WTC11 (cell line): ENCODE measurements around the gene CFAP57. TPM values are rescaled to one million over a fixed set of nuclear protein-coding genes. Genes with fewer than 3 reads are reported as not detected.

Experiments used
- ATAC-seq: fragments of 200-7000 bp; cut with Tn5 transposase; 2 replicates; pipeline ENCODE4 v1.10.0; 2021; ENCODE audit warnings: mild to moderate bottlenecking, moderate library complexity
- CTCF ChIA-PET: fragments of 300-600 bp; sonication (Branson Sonifier 250); formaldehyde crosslinking; loops from one replicate; lab custom pipeline; 2021; ENCODE audit warnings: antibody characterized with exemption; lab: Charles Lee
- POLR2A ChIA-PET: fragments of 350-600 bp; sonication (Branson Sonifier 250); formaldehyde crosslinking; loops from one replicate; lab custom pipeline; 2021; ENCODE audit warnings: antibody characterized with exemption; lab: Charles Lee
- DNase-seq: peaks from one replicate; pipeline ENCODE4 v3.0.0; 2021; ENCODE audit warnings: low spot score
- H3K27ac Mint-ChIP-seq: 2 replicates; pipeline ENCODE4 v1.8.0; 2021; ENCODE audit warnings: mixed read lengths
- H3K27me3 Mint-ChIP-seq: 2 replicates; pipeline ENCODE4 v1.8.0; 2021; ENCODE audit warnings: low read depth, mild to moderate bottlenecking, moderate library complexity, mixed read lengths
- H3K36me3 Mint-ChIP-seq: 2 replicates; pipeline ENCODE4 v1.8.0; 2021; ENCODE audit warnings: mixed read lengths
- H3K4me1 Mint-ChIP-seq: 2 replicates; pipeline ENCODE4 v1.8.0; 2022; ENCODE audit warnings: mixed read lengths
- H3K4me3 Mint-ChIP-seq: 2 replicates; pipeline ENCODE4 v1.8.0; 2021; ENCODE audit warnings: mild to moderate bottlenecking, moderate library complexity, mixed read lengths
- H3K9me3 Mint-ChIP-seq: 2 replicates; pipeline ENCODE4 v1.8.0; 2021; ENCODE audit warnings: mixed read lengths
- CREB1 ChIP-seq: sonication (generic); formaldehyde crosslinking; IDR thresholded peaks from 2 replicates; pipeline ENCODE4 v1.8.0; 2023; ENCODE audit warnings: mild to moderate bottlenecking, missing genetic modification reagents
- ETV6 ChIP-seq: sonication (generic); formaldehyde crosslinking; IDR thresholded peaks from 2 replicates; pipeline ENCODE4 v1.8.1; 2022; ENCODE audit warnings: mild to moderate bottlenecking, missing genetic modification reagents
- FOXK1 ChIP-seq: sonication (generic); formaldehyde crosslinking; IDR thresholded peaks from 2 replicates; pipeline ENCODE4 v1.8.0; 2022; ENCODE audit warnings: mild to moderate bottlenecking, moderate library complexity, missing genetic modification reagents
- GABPB1 ChIP-seq: sonication (generic); formaldehyde crosslinking; IDR thresholded peaks from 2 replicates; pipeline ENCODE4 v1.8.1; 2023; ENCODE audit warnings: mild to moderate bottlenecking, missing genetic modification reagents
- GRHL2 ChIP-seq: fragments of 250-450 bp; sonication (Bioruptor Pico); IDR thresholded peaks from 2 replicates; pipeline ENCODE4 v1.8.0; 2022; ENCODE audit warnings: mild to moderate bottlenecking, moderate library complexity; ENCODE audit not compliant: insufficient replicate concordance, severe bottlenecking
- IRF1 ChIP-seq: sonication (generic); formaldehyde crosslinking; IDR thresholded peaks from 2 replicates; pipeline ENCODE4 v1.8.0; 2023; ENCODE audit warnings: missing genetic modification reagents
- JAZF1 ChIP-seq: fragments of 250-450 bp; sonication (Bioruptor Pico); IDR thresholded peaks from 2 replicates; pipeline ENCODE4 v1.9.0; 2021; ENCODE audit warnings: moderate library complexity, mild to moderate bottlenecking, inconsistent platforms
- MXD4 ChIP-seq: fragments of 250-450 bp; sonication (Bioruptor Pico); IDR thresholded peaks from 2 replicates; pipeline ENCODE4 v1.8.0; 2021; ENCODE audit warnings: mild to moderate bottlenecking, moderate library complexity, borderline replicate concordance
- NFATC4 ChIP-seq: fragments of 250-450 bp; sonication (Bioruptor Pico); IDR thresholded peaks from 2 replicates; pipeline ENCODE4 v1.9.0; 2021; ENCODE audit warnings: mild to moderate bottlenecking
- NFE2L1 ChIP-seq: sonication (generic); formaldehyde crosslinking; IDR thresholded peaks from 2 replicates; pipeline ENCODE4 v1.8.1; 2023; ENCODE audit warnings: missing genetic modification reagents
- OVOL2 ChIP-seq: fragments of 250-450 bp; sonication (Bioruptor Pico); IDR thresholded peaks from 2 replicates; pipeline ENCODE4 v1.9.0; 2021; ENCODE audit warnings: mild to moderate bottlenecking, borderline replicate concordance
- PREB ChIP-seq: sonication (generic); formaldehyde crosslinking; IDR thresholded peaks from 2 replicates; pipeline ENCODE4 v1.8.1; 2022; ENCODE audit warnings: mild to moderate bottlenecking, missing genetic modification reagents, moderate library complexity, borderline replicate concordance
- SOX15 ChIP-seq: fragments of 250-450 bp; sonication (Bioruptor Pico); IDR thresholded peaks from 2 replicates; pipeline ENCODE4 v1.9.0; 2021; ENCODE audit warnings: mild to moderate bottlenecking
- SP1 ChIP-seq: sonication (generic); formaldehyde crosslinking; conservative IDR thresholded peaks from 2 replicates; pipeline ENCODE4 v1.8.1; 2022; ENCODE audit warnings: missing genetic modification reagents
- TEAD1 ChIP-seq: sonication (generic); formaldehyde crosslinking; IDR thresholded peaks from 2 replicates; pipeline ENCODE4 v1.8.0; 2022; ENCODE audit warnings: mild to moderate bottlenecking, missing genetic modification reagents
- TP53 ChIP-seq: sonication (generic); formaldehyde crosslinking; IDR thresholded peaks from 2 replicates; pipeline ENCODE4 v1.8.1; 2023; ENCODE audit warnings: mild to moderate bottlenecking, missing genetic modification reagents
- USF1 ChIP-seq: sonication (generic); formaldehyde crosslinking; IDR thresholded peaks from 2 replicates; pipeline ENCODE4 v1.8.0; 2022; ENCODE audit warnings: mild to moderate bottlenecking, missing genetic modification reagents
- ZBTB21 ChIP-seq: sonication (generic); formaldehyde crosslinking; IDR thresholded peaks from 2 replicates; pipeline ENCODE4 v1.8.1; 2023; ENCODE audit warnings: mild to moderate bottlenecking, missing genetic modification reagents, borderline replicate concordance
- ZNF121 ChIP-seq: sonication (generic); formaldehyde crosslinking; IDR thresholded peaks from 2 replicates; pipeline ENCODE4 v1.8.0; 2023; ENCODE audit warnings: missing genetic modification reagents
- ZNF232 ChIP-seq: sonication (generic); formaldehyde crosslinking; IDR thresholded peaks from 2 replicates; pipeline ENCODE4 v1.8.0; 2022; ENCODE audit warnings: mild to moderate bottlenecking, missing genetic modification reagents
- ZNF263 ChIP-seq: sonication (generic); formaldehyde crosslinking; IDR thresholded peaks from 2 replicates; pipeline ENCODE4 v1.8.1; 2022; ENCODE audit warnings: low read depth, mild to moderate bottlenecking, moderate library complexity, missing genetic modification reagents
- ZNF425 ChIP-seq: fragments of 250-450 bp; sonication (Bioruptor Pico); conservative IDR thresholded peaks from 2 replicates; pipeline ENCODE4 v1.9.0; 2021; ENCODE audit warnings: mild to moderate bottlenecking
- ZNF671 ChIP-seq: fragments of 250-450 bp; sonication (Bioruptor Pico); IDR thresholded peaks from 2 replicates; pipeline ENCODE4 v1.8.0; 2021; ENCODE audit warnings: mild to moderate bottlenecking
- total RNA-seq: library from RNA; stranded (reverse); gene quantifications from 3 replicates; pipeline ENCODE4 v1.2.3, GENCODE V29; 2021
- TF ChIP-seq, protein P1 (sequence below): fragments of 250-450 bp; sonication (Bioruptor Pico); IDR thresholded peaks from 2 replicates; pipeline ENCODE4 v1.9.0; 2021; ENCODE audit warnings: moderate library complexity, mild to moderate bottlenecking, inconsistent platforms, borderline replicate concordance
- TF ChIP-seq, protein P2 (sequence below): fragments of 250-450 bp; sonication (Bioruptor Pico); IDR thresholded peaks from 2 replicates; pipeline ENCODE4 v1.9.0; 2021; ENCODE audit warnings: mild to moderate bottlenecking

The CFAP57 gene
- total RNA-seq, 1 experiment from 2014 or later: 0.42 TPM

GRCh38 chr1:43288058-43288784, 116.1 kb downstream of the CFAP57 start:
- POLR2A ChIA-PET: interaction anchor here (0.9 to 1.9 kb wide), 2 partner anchors 18 to 70 kb away, joined by 4 to 6 read pairs; partner anchors contain the start of genes CDC20 and TMEM125

DNA sequence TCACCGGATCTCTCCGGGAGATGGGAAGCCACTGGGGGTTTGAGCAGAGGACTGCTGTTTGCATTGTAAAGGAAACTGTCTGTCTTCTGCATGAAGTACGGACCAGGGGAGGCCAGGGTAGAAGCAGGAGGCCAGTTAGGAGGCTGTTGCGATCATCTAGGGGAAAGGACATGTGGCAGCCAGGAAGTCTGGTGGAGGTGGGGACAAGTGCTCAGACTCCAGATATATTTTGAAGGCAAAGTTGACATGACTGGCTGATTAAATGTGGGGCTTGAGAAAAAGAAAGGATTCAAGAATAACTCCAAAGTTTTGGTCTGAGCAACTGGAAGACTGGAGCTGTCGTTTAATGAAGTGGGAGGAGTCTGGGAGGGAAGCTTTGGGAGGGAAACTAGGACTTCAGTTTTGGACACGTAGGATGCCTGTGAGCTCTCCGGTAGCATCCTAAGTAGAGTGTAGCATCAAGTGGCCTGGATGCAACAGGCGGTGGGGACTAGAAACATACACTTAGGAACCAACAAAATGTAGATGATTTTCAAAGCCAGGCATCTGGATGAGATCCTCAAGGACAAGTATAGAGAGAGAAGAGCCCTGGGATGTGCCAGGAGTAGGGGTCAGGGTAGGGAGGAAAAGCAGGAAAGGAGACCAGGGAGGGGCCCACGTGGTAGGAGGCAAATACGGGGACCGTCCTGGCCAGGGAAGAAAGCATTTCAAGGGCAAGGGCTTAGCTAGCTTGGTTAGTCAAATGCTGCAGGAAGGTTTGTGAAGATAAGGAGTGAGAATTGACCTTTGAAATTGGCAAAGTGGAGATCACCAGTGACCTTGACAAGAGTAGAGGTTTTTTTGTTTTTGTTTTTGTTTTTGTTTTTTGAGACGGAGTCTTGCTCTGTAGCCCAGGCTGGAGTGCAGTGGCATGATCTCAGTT, 116.9 kb downstream of the CFAP57 start:
- Mint-ChIP-seq H3K27ac (no peak overlapping the region), H3K4me3 (no peak overlapping the region), H3K4me1 (peaks cover 26% of the 10 kb centered on the region), H3K36me3 (no peaks in the 10 kb centered on the region), H3K9me3 (no peaks in the 10 kb centered on the region), H3K27me3 (no peaks in the 10 kb centered on the region)
- no peak for DNase-seq
- ATAC-seq: no peak
- ChIA-PET CTCF (interaction anchor here (0.8 to 1.5 kb wide), 3 partner anchors 10 to 125 kb away, joined by 3 read pairs; no protein-coding TSS in a partner anchor), POLR2A (interaction anchor here (1.9 kb wide), 1 partner anchor 19 kb away, joined by 6 read pairs; the partner anchor contains the start of gene TMEM125)
- no peak for TF ChIP-seq SOX15 (CRISPR knock-in tag)
- no peak for TF ChIP-seq GRHL2 (CRISPR knock-in tag)
- no peak for TF ChIP-seq TP53 (CRISPR knock-in tag)
- TF ChIP-seq USF1 (CRISPR knock-in tag): no peak
- no peak for TF ChIP-seq CREB1 (CRISPR knock-in tag)
- no peak for TF ChIP-seq TEAD1
- no peak for TF ChIP-seq NFE2L1 (CRISPR knock-in tag)
- TF ChIP-seq ZNF671 (CRISPR knock-in tag): no peak
- TF ChIP-seq NFATC4 (CRISPR knock-in tag): no peak
- TF ChIP-seq ZBTB21: no peak
- no peak for TF ChIP-seq ZNF121
- TF ChIP-seq SP1 (CRISPR knock-in tag): no peak
- TF ChIP-seq PREB (CRISPR knock-in tag): no peak
- TF ChIP-seq MXD4 (CRISPR knock-in tag): no peak

More at GRCh38 chr1:43288058-43288784, 116.1 kb downstream of the CFAP57 start:
- ATAC-seq (no peak), DNase-seq (no peak)
- no peaks in the 10 kb centered on the region for H3K27me3 Mint-ChIP-seq
- H3K36me3 Mint-ChIP-seq: no peaks in the 10 kb centered on the region
- H3K9me3 Mint-ChIP-seq: no peaks in the 10 kb centered on the region
- H3K4me1 Mint-ChIP-seq: peaks cover 29% of the 10 kb centered on the region
- no peak overlapping the region for H3K4me3 Mint-ChIP-seq
- TF ChIP-seq MXD4 (CRISPR knock-in tag): no peak
- CTCF ChIA-PET: interaction anchor here (0.8 to 1.5 kb wide), 3 partner anchors 11 to 126 kb away, joined by 3 read pairs; no protein-coding TSS in a partner anchor
- H3K27ac Mint-ChIP-seq: no peak overlapping the region

DNA sequence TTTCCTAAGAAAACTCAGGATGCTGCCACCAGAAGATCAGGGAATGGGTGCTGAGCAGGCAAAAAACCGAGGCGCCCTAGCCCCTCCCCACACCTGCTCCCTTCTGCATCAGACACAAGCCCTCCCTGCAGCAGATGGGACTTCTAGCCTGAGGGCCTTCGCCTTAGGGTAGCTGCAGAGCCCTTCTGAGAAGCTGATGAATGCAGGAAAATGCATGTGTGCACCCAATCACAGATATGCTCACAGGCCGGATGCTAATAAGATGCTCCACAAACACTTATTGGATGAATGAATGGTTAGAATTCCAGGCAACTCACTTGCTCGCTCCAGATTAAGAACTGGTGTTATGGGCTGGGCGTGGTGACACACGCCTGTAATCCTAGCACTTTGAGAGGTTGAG, 120.1 kb downstream of the CFAP57 start:
- Mint-ChIP-seq H3K9me3 (no peaks in the 10 kb centered on the region), H3K4me3 (no peak overlapping the region), H3K36me3 (no peaks in the 10 kb centered on the region), H3K27ac (no peak overlapping the region), H3K27me3 (no peaks in the 10 kb centered on the region), H3K4me1 (peaks cover 27% of the 10 kb centered on the region)
- CTCF ChIA-PET: interaction anchor here (0.5 to 1.0 kb wide), 2 partner anchors 67 to 421 kb away, joined by 4 to 6 read pairs; partner anchors contain the start of gene CDC20
- no peak for DNase-seq
- ATAC-seq: no peak
- POLR2A ChIA-PET: no interaction called here
- no peak for TF ChIP-seq ZNF425 (CRISPR knock-in tag)
- no peak for TF ChIP-seq OVOL2 (CRISPR knock-in tag)
- TF ChIP-seq ETV6: no peak
- no peak for TF ChIP-seq GABPB1 (CRISPR knock-in tag)
- no peak for TF ChIP-seq ZNF263
- TF ChIP-seq, protein P1, sequence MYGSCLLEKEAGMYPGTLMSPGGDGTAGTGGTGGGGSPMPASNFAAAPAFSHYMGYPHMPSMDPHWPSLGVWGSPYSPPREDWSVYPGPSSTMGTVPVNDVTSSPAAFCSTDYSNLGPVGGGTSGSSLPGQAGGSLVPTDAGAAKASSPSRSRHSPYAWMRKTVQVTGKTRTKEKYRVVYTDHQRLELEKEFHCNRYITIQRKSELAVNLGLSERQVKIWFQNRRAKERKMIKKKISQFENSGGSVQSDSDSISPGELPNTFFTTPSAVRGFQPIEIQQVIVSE (CRISPR knock-in tag): no peak
- TF ChIP-seq SOX15 (CRISPR knock-in tag): no peak
- no peak for TF ChIP-seq IRF1 (CRISPR knock-in tag)
- TF ChIP-seq, protein P2, sequence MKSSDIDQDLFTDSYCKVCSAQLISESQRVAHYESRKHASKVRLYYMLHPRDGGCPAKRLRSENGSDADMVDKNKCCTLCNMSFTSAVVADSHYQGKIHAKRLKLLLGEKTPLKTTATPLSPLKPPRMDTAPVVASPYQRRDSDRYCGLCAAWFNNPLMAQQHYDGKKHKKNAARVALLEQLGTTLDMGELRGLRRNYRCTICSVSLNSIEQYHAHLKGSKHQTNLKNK (CRISPR knock-in tag): no peak
- no peak for TF ChIP-seq JAZF1
- TF ChIP-seq ZNF232 (CRISPR knock-in tag): no peak
- no peak for TF ChIP-seq TEAD1
- no peak for TF ChIP-seq FOXK1 (CRISPR knock-in tag)
